Activated B cell treated with CpG ODN at 0.5 μM for 24 hours (primary cell): ENCODE data around the gene NXNL1. TPM values are rescaled to one million over a fixed set of nuclear protein-coding genes. Genes with fewer than 3 reads are reported as not detected.
"Not testable (repeated sequence)": the region's sequence is repeated elsewhere in the genome, so short reads cannot be mapped to it uniquely, and the experiment has no call there.

Experiments used
- ATAC-seq: fragments of 200-7000 bp; cut with Tn5 transposase; one replicate; pipeline ENCODE4 v1.10.0; 2021; ENCODE audit warnings: low read depth, mild to moderate bottlenecking, moderate library complexity
- CTCF ChIA-PET: fragments of 350-600 bp; sonication (Branson Sonifier 250); formaldehyde crosslinking; loops from one replicate; lab custom pipeline; 2021; ENCODE audit warnings: antibody characterized with exemption; lab: Charles Lee
- POLR2A ChIA-PET: fragments of 350-600 bp; sonication (Branson Sonifier 250); formaldehyde crosslinking; loops from one replicate; lab custom pipeline; 2021; ENCODE audit warnings: antibody characterized with exemption; lab: Charles Lee
- DNase-seq: peaks from one replicate; pipeline ENCODE4 v3.0.0; 2022
- H3K27ac Mint-ChIP-seq: one replicate; pipeline ENCODE4 v1.8.0; 2020; ENCODE audit warnings: mixed read lengths
- H3K27me3 Mint-ChIP-seq: one replicate; pipeline ENCODE4 v1.8.0; 2021; ENCODE audit warnings: mixed read lengths
- H3K36me3 Mint-ChIP-seq: one replicate; pipeline ENCODE4 v1.8.0; 2021; ENCODE audit warnings: low read depth, mixed read lengths
- H3K4me1 Mint-ChIP-seq: one replicate; pipeline ENCODE4 v1.8.0; 2021; ENCODE audit warnings: mixed read lengths
- H3K4me3 Mint-ChIP-seq: one replicate; pipeline ENCODE4 v1.8.0; 2020; ENCODE audit warnings: mild to moderate bottlenecking, mixed read lengths
- H3K9me3 Mint-ChIP-seq: one replicate; pipeline ENCODE4 v1.8.0; 2020; ENCODE audit warnings: mixed read lengths
- intact Hi-C: fragments of 100-400 bp; cut with micrococcal nuclease; formaldehyde crosslinking; loops from one replicate; pipeline ENCODE4 v1.15.1; 2024
- total RNA-seq: library from RNA; stranded (reverse); gene quantifications from 2 replicates; pipeline ENCODE4 v1.2.3, GENCODE V29; 2022
- TF ChIP-seq, protein P1 (sequence below): fragments of 200-600 bp; IDR thresholded peaks from one replicate; pipeline ENCODE4 v1.8.0; 2022; ENCODE audit warnings: antibody characterized with exemption, mild to moderate bottlenecking

The NXNL1 gene
- total RNA-seq, 1 donor from 2014 or later: not detected

DNA sequence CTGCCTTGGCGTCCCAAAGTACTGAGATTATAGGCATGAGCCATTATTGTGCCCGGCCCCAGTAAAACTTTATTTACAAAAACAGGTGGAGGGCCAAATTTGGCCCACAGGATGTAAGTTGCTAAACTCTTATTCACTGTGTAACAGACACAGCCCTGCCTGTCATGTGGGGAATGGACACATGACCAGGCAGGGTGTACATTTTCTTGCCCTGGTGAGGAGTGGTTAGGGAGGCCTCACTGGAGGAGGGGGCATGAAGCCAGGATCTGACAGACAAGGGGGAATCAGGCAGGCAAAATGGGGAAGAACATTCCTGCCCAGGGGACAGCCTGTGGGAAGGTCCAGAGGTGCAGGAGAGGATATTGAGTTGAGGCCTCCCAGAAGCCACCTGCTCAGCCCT lies 43.3 kb upstream of the NXNL1 start:
- intact Hi-C loops: no loop called here
- no peak overlapping the region for H3K4me3 Mint-ChIP-seq
- DNase-seq (no peak), ATAC-seq (no peak)
- H3K27ac Mint-ChIP-seq: no peak overlapping the region
- peaks cover 24% of the 10 kb centered on the region for H3K36me3 Mint-ChIP-seq
- CTCF ChIA-PET: no interaction called here
- TF ChIP-seq, protein P1, sequence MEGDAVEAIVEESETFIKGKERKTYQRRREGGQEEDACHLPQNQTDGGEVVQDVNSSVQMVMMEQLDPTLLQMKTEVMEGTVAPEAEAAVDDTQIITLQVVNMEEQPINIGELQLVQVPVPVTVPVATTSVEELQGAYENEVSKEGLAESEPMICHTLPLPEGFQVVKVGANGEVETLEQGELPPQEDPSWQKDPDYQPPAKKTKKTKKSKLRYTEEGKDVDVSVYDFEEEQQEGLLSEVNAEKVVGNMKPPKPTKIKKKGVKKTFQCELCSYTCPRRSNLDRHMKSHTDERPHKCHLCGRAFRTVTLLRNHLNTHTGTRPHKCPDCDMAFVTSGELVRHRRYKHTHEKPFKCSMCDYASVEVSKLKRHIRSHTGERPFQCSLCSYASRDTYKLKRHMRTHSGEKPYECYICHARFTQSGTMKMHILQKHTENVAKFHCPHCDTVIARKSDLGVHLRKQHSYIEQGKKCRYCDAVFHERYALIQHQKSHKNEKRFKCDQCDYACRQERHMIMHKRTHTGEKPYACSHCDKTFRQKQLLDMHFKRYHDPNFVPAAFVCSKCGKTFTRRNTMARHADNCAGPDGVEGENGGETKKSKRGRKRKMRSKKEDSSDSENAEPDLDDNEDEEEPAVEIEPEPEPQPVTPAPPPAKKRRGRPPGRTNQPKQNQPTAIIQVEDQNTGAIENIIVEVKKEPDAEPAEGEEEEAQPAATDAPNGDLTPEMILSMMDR: no peak
- peaks cover 13% of the 10 kb centered on the region for H3K4me1 Mint-ChIP-seq
- no peaks in the 10 kb centered on the region for H3K27me3 Mint-ChIP-seq
- H3K9me3 Mint-ChIP-seq: no peaks in the 10 kb centered on the region
- POLR2A ChIA-PET: no interaction called here

DNA sequence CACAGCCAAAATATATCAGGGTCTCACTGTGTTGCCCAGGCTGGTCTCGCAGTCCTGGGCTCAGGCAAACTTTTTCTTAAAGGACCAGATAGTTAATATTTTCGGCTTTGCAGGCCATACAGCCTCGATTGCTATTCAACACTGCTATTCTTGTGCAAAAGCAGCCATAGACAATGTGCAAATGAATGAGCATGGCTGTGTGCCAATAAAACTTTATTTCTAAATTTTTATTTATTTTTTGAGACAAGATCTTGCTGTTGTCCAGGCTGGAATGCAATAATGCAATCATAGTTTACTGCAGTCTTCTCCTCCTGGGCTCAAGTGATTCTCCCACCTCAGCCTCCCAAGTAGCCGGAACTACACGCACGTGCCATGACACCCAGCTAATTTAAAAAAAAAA lies 42.5 kb upstream of the NXNL1 start:
- DNase-seq (no peak), ATAC-seq (no peak)
- intact Hi-C loops: no loop called here
- Mint-ChIP-seq H3K4me3 (no peak overlapping the region), H3K27me3 (no peaks in the 10 kb centered on the region), H3K27ac (no peak overlapping the region), H3K9me3 (no peaks in the 10 kb centered on the region), H3K36me3 (peaks cover 20% of the 10 kb centered on the region), H3K4me1 (peaks cover 16% of the 10 kb centered on the region)
- TF ChIP-seq, protein P1: no peak
- ChIA-PET POLR2A (interaction anchor here (0.6 kb wide), 1 partner anchor 122 kb away, joined by 6 read pairs; no protein-coding TSS in a partner anchor), CTCF (interaction anchor here (0.6 kb wide), 1 partner anchor 334 kb away, joined by 3 read pairs; no protein-coding TSS in a partner anchor)

DNA sequence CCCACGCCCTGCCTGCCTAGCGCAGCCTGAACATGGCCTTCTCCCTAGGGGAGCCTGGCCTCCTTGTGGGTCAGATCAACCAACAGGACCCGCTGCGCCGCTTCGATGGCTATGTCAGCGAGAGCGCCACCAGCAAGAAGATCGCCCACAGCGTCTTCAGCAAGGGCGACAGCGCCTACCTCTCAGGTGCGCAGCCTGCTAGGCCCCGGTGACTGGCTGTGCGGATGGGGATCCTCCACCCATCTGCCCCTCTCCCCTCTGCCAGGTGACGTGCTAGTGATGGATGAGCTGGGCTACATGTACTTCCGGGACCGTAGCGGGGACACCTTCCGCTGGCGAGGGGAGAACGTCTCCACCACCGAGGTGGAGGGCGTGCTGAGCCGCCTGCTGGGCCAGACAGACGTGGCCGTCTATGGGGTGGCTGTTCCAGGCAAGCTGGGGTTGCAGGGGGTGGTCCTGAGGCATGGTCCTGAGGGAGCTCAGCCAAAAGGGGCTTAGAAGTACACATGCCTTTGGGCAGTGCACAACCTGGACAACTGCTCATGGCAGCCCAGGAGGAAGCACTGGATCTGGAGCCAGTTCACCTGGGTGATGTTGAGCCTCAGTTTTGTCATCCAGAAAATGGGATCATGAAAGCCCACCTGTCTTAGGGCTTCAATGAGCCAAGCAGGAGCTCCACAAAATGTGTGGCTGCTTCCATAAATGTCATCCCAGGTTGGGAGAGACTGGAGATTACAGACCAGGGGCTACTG lies 39.9 kb upstream of the NXNL1 start:
- intact Hi-C loops: no loop called here
- Mint-ChIP-seq H3K4me1 (peaks cover 31% of the 10 kb centered on the region), H3K9me3 (no peaks in the 10 kb centered on the region), H3K27ac (no peak overlapping the region), H3K4me3 (no peak overlapping the region), H3K27me3 (no peaks in the 10 kb centered on the region), H3K36me3 (peaks cover 13% of the 10 kb centered on the region)
- CTCF ChIA-PET: no interaction called here
- ATAC-seq: no peak
- DNase-seq: no peak
- TF ChIP-seq, protein P1: no peak
- POLR2A ChIA-PET: no interaction called here

DNA sequence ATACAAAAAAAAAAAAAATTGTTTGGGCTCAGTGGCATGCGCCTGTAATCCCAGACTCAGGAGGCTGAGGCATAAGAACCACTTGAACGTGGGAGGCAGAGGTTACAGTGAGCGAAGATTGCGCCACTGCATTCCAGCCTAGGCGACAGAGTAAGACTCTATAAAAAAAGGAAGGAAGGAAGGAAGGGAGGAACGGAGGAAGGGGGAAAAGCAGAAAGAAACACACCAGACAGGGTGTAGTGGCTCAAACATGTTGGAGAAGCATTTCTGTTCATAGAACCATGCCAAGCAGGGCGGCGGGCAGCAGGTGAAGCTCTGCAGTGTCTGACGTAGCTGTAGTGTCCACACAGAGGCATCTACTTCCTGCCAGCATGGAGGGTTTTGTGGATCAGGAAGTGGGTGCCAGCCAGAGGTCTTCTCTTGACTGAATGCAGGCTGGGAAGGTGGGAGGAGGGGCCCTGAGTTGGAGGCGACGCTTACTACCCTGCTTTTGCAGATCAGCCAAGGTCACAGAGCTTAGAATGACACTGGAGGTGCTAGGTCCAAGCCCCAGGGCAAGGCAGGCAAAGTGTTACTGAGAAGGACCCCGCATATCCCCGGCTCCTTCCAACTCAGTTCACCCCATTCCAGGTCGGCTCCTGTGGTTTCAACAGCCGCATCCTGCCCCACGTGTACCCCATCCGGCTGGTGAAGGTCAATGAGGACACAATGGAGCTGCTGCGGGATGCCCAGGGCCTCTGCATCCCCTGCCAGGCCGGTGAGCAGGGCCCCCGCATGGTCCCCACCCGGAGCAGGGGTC lies 39.1 kb upstream of the NXNL1 start:
- DNase-seq: no peak
- no peak for ATAC-seq
- H3K4me1 Mint-ChIP-seq: peaks cover 32% of the 10 kb centered on the region
- H3K36me3 Mint-ChIP-seq: peaks cover 11% of the 10 kb centered on the region
- no peak overlapping the region for H3K4me3 Mint-ChIP-seq
- TF ChIP-seq, protein P1: no peak
- POLR2A ChIA-PET: no interaction called here
- no peak overlapping the region for H3K27ac Mint-ChIP-seq
- intact Hi-C loops: no loop called here
- no peaks in the 10 kb centered on the region for H3K9me3 Mint-ChIP-seq
- CTCF ChIA-PET: no interaction called here
- H3K27me3 Mint-ChIP-seq: no peaks in the 10 kb centered on the region

DNA sequence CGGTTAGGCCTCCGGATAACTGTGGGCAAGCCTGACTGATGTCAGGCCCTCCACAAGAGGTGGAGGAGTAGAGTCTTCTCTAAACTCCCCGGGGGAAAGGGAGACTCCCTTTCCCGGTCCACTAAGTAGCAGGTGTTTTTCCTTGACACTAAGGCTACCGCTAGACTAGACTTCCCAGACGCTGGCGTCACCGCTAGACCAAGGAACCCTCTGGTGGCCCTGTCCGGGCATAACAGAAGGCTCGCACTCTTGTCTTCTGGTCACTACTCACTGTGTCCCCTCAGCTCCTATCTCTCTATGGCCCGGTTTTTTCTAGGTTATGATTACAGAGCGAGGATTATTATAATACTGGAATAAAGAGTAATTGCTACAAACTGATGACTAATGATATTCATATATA lies 38.3 kb upstream of the NXNL1 start:
- POLR2A ChIA-PET, H3K36me3 Mint-ChIP-seq, intact Hi-C loops, H3K9me3 Mint-ChIP-seq, H3K27me3 Mint-ChIP-seq, H3K27ac Mint-ChIP-seq, H3K4me3 Mint-ChIP-seq, ATAC-seq, CTCF ChIA-PET, DNase-seq: not testable (repeated sequence)
- H3K4me1 Mint-ChIP-seq: peaks cover 32% of the 10 kb centered on the region
